Measurements from ENCODE around the gene SOCS6.
"Not testable (repeated sequence)": the region's sequence is repeated elsewhere in the genome, so short reads cannot be mapped to it uniquely, and the experiment has no call there.

DNA sequence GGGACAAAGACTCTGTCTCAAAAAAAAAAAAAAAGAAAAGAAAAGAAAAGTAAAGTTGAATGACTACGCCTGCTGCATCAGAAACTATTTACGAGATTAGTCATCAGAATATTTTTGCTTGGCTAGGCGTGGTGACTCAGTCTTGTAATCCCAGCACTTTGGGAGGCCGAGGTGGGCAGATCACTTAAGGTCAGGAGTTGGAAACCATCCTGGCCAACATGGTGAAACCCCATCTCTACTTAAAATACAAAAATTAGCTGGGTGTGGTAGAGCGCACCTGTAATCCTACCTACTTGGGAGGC lies 69.2 kb downstream of the SOCS6 start:
- TF ChIP-seq, protein P1, sequence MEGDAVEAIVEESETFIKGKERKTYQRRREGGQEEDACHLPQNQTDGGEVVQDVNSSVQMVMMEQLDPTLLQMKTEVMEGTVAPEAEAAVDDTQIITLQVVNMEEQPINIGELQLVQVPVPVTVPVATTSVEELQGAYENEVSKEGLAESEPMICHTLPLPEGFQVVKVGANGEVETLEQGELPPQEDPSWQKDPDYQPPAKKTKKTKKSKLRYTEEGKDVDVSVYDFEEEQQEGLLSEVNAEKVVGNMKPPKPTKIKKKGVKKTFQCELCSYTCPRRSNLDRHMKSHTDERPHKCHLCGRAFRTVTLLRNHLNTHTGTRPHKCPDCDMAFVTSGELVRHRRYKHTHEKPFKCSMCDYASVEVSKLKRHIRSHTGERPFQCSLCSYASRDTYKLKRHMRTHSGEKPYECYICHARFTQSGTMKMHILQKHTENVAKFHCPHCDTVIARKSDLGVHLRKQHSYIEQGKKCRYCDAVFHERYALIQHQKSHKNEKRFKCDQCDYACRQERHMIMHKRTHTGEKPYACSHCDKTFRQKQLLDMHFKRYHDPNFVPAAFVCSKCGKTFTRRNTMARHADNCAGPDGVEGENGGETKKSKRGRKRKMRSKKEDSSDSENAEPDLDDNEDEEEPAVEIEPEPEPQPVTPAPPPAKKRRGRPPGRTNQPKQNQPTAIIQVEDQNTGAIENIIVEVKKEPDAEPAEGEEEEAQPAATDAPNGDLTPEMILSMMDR (IDR thresholded peaks at IDR 0.05; ENCODE audit: low read depth, low read length), result not testable (repeated sequence)
- not testable (repeated sequence) for TF ChIP-seq EZH2phosphoT487 (IDR thresholded peaks at IDR 0.05; ENCODE audit: low read depth)

Measured in OCI-LY3 (cell line).